Endothelial cell of umbilical vein (primary cell): ENCODE data around the gene CELSR1. TPM values are rescaled to one million over a fixed set of nuclear protein-coding genes. Genes with fewer than 3 reads are reported as not detected.

Experiments
- BruUV-seq: library from RNA; stranded (reverse); fragments of 400-500 nt; replicated peaks from 2 replicates; lab custom pipeline; 2021; lab: Mats Ljungman, UMichigan
- CTCF ChIA-PET: fragments of 300-600, 350-600 bp; sonication (Branson Sonifier 250); formaldehyde crosslinking; loops from one replicate; lab custom pipeline; 2021; ENCODE audit warnings: antibody characterized with exemption, inconsistent platforms; lab: Charles Lee
- POLR2A ChIA-PET: fragments of 300-600, 350-600 bp; sonication (Branson Sonifier 250); formaldehyde crosslinking; loops from one replicate; lab custom pipeline; 2021; ENCODE audit warnings: antibody characterized with exemption, inconsistent platforms; lab: Charles Lee
- DNase-seq: peaks from one replicate; pipeline ENCODE4 v3.0.0-alpha.2; 2011; ENCODE audit warnings: low read depth, low spot score
- FAIRE-seq: peaks from 2 replicates; lab custom pipeline; 2011; peaks lifted over from hg19 to GRCh38; lab: Jason Lieb, UNC
- H2AFZ ChIP-seq: 2 replicates; pipeline ENCODE4 v1.6.0; 2012; ENCODE audit warnings: low read depth, low read length, control low read depth, inconsistent platforms
- H3K27ac ChIP-seq: 2 replicates; pipeline ENCODE4 v1.5.1; 2011; ENCODE audit warnings: low read depth, mild to moderate bottlenecking, control low read depth, low read length, moderate library complexity; ENCODE audit not compliant: insufficient read depth
- H3K27me3 ChIP-seq, 2 experiments: 2 replicates each; pipeline versions ENCODE4 v1.6.0 to v1.6.1; 2011; ENCODE audit warnings: low read length in 2 of 2, mixed read lengths in 1 of 2; ENCODE audit not compliant: control insufficient read depth in 2 of 2, insufficient read depth in 2 of 2
- H3K36me3 ChIP-seq, 2 experiments: 2 replicates in 1 of 2; 3 replicates in 1 of 2; pipeline ENCODE4 v1.5.1; 2011; ENCODE audit warnings: low read length in 2 of 2, mild to moderate bottlenecking in 1 of 2, moderate library complexity in 1 of 2; ENCODE audit not compliant: control insufficient read depth in 2 of 2, insufficient read depth in 2 of 2; ENCODE audit errors: extremely low read depth in 1 of 2
- H3K4me1 ChIP-seq: 3 replicates; pipeline ENCODE4 v1.5.1; 2011; ENCODE audit warnings: mild to moderate bottlenecking, low read length; ENCODE audit not compliant: control insufficient read depth, insufficient read depth; ENCODE audit errors: extremely low read depth
- H3K4me2 ChIP-seq: 2 replicates; pipeline ENCODE4 v1.6.1; 2011; ENCODE audit warnings: low read length, control low read depth, mixed read lengths; ENCODE audit not compliant: insufficient read depth
- H3K4me3 ChIP-seq, 3 experiments: fragments of 200-600 bp in 1 of 3; sonication (generic), shearing (Covaris generic) in 1 of 3; replicated peaks in 1 of 3; 2 replicates each; pipeline ENCODE4 v1.5.1; 2011 to 2016; ENCODE audit warnings: control low read depth in 3 of 3, low read length in 3 of 3, mild to moderate bottlenecking in 2 of 3, inconsistent platforms in 1 of 3, low read depth in 1 of 3, moderate library complexity in 1 of 3; ENCODE audit not compliant: insufficient read depth in 1 of 3
- H3K79me2 ChIP-seq: 2 replicates; pipeline ENCODE4 v1.6.0; 2012; ENCODE audit warnings: low read length, inconsistent platforms; ENCODE audit not compliant: control insufficient read depth, insufficient read depth
- H3K9ac ChIP-seq: replicated peaks from 2 replicates; pipeline ENCODE3; 2011; ENCODE audit warnings: low read length, control low read depth; ENCODE audit not compliant: insufficient read depth; ENCODE audit errors: extremely low read depth
- H3K9me1 ChIP-seq: replicated peaks from 3 replicates; pipeline ENCODE4 v1.6.0; 2011; ENCODE audit warnings: mild to moderate bottlenecking, low read length; ENCODE audit not compliant: control insufficient read depth, insufficient read depth; ENCODE audit errors: extremely low read depth
- H3K9me3 ChIP-seq: replicated peaks from 2 replicates; pipeline ENCODE4 v1.5.1; 2012; ENCODE audit warnings: low read length, inconsistent platforms; ENCODE audit not compliant: control insufficient read depth, insufficient read depth
- H4K20me1 ChIP-seq: replicated peaks from 2 replicates; pipeline ENCODE3; 2011; ENCODE audit warnings: mild to moderate bottlenecking, low read length; ENCODE audit not compliant: control insufficient read depth, insufficient read depth; ENCODE audit errors: extremely low read depth
- EZH2 ChIP-seq: IDR thresholded peaks from 2 replicates; pipeline ENCODE4 v1.6.1; 2012; ENCODE audit warnings: borderline replicate concordance, low read depth, mild to moderate bottlenecking, moderate library complexity, low read length, inconsistent platforms; ENCODE audit not compliant: severe bottlenecking
- FOS ChIP-seq: IDR thresholded peaks from 2 replicates; pipeline ENCODE4 v1.6.1; 2011; ENCODE audit warnings: mild to moderate bottlenecking, low read length, moderate library complexity, borderline replicate concordance; ENCODE audit not compliant: insufficient read depth
- GATA2 ChIP-seq: IDR thresholded peaks from 2 replicates; pipeline ENCODE4 v1.7.0; 2011; ENCODE audit warnings: low read depth, mild to moderate bottlenecking, moderate library complexity, mixed read lengths, low read length; ENCODE audit not compliant: insufficient read length, insufficient read depth
- JUN ChIP-seq: IDR thresholded peaks from 2 replicates; pipeline ENCODE4 v1.6.1; 2011; ENCODE audit warnings: borderline replicate concordance, low read depth; ENCODE audit not compliant: insufficient read length, insufficient read depth
- MYC ChIP-seq: IDR thresholded peaks from one replicate; pipeline ENCODE4 v1.6.1; 2011; ENCODE audit warnings: mild to moderate bottlenecking, low read depth, low read length
- dilution Hi-C: fragments of 300-500 bp; cut with MboI; formaldehyde crosslinking; loops from one replicate; pipeline ENCODE4 v1.15.0; 2019; ENCODE audit warnings: low sequenced_read_pairs; ENCODE audit not compliant: extremely low pct_ligation_motif_present
- intact Hi-C: fragments of 100-400 bp; cut with micrococcal nuclease; formaldehyde crosslinking; loops from one replicate; pipeline ENCODE4 v1.10.0; 2022
- polyA plus RNA-seq, 4 experiments: library from polyadenylated mRNA; depleted of rRNA in 3 of 4; stranded (reverse) in 3 of 4; unstranded in 1 of 4; fragments of >200 nt; gene quantifications; 2 replicates each; pipeline versions ENCODE4 v1.2.1 to v1.2.3, GENCODE V29; 2011 to 2012; ENCODE audit warnings: missing spikeins in 1 of 4
- total RNA-seq: library from RNA; stranded (reverse); gene quantifications from 2 replicates; pipeline ENCODE4 v1.2.3, GENCODE V29; 2021
- TF ChIP-seq, protein P1 (sequence below): IDR thresholded peaks from 2 replicates; pipeline ENCODE4 v1.6.1; 2011; ENCODE audit not compliant: insufficient read depth, insufficient read length
- TF ChIP-seq, protein P2 (sequence below), 2 donors: IDR thresholded peaks; 1 replicate in 1 of 2; 2 replicates in 1 of 2; pipeline ENCODE4 v1.5.1; 2011; ENCODE audit warnings: low read length in 2 of 2, mild to moderate bottlenecking in 2 of 2, moderate library complexity in 2 of 2, control low read depth in 1 of 2, inconsistent platforms in 1 of 2, low read depth in 1 of 2; ENCODE audit not compliant: insufficient read depth in 1 of 2; ENCODE audit errors: extremely low read depth in 1 of 2

CELSR1 gene
- total and polyA plus RNA-seq, 2 donors (not counting 3 experiments of a cell fraction or from before 2014, with no cell fraction given): 3.7 to 5.4 TPM

DNA sequence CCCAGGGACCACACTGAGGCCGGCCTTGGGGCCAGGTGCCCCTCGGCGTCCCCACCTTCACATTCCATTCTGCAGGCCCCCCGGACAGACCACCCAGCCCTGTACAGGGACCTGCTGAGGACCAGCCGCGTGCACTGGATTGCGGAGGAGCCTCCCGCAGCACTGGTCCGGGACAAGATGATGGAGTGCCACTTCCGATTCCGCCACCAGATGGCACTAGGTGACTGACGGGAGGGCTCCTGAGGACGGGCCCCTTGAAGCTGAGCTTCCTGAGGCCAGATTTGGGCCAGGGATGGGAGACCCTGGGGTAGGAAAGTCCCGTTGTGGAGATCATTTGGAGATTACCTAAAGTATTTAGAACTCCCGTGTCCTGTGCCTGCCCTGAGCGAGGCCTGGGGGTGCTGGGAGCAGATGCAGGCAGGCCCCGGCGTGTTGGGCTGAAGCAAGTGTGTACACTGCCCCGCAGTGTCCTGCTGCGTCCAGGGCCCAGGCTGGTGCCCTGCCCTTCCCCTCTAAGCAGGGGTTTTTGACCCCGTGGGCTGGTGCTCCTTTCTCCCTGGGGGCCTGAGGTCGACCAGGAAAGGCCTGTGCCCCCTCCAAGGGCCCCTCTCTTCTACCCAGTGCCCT lies 181.9 kb downstream of the CELSR1 start:
- no TSS peak for BruUV-seq
- no peak overlapping the region for H3K27ac ChIP-seq
- no peak overlapping the region for H3K4me2 ChIP-seq
- no peak overlapping the region for H3K9ac ChIP-seq
- no peaks in the 10 kb centered on the region for H3K9me1 ChIP-seq
- H2AFZ ChIP-seq: no peak overlapping the region
- intact Hi-C loops (loop anchor here (1.0 kb wide), 1 partner anchor 187 kb away; no protein-coding TSS in a partner anchor), dilution Hi-C loops (no loop called here)
- CTCF ChIA-PET: interaction anchor here (1.0 to 6.0 kb wide), 5 partner anchors 10 to 233 kb away, joined by 3 to 43 read pairs (median 4); no protein-coding TSS in a partner anchor
- no peaks in the 10 kb centered on the region for H3K9me3 ChIP-seq
- peak; percentile 42 for DNase-seq
- no peaks in the 10 kb centered on the region for H3K4me1 ChIP-seq
- H3K36me3 ChIP-seq: peaks cover 7 to 38% of the 10 kb centered on the region in 2 experiments
- FAIRE-seq: peak; percentile 67
- POLR2A ChIA-PET: no interaction called here
- H3K4me3 ChIP-seq: no peak overlapping the region
- TF ChIP-seq FOS (no peak), GATA2 (no peak), EZH2 (no peak), JUN (no peak), MYC (no peak)
- TF ChIP-seq, protein P1, sequence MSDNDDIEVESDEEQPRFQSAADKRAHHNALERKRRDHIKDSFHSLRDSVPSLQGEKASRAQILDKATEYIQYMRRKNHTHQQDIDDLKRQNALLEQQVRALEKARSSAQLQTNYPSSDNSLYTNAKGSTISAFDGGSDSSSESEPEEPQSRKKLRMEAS: no peak
- TF ChIP-seq, protein P2, sequence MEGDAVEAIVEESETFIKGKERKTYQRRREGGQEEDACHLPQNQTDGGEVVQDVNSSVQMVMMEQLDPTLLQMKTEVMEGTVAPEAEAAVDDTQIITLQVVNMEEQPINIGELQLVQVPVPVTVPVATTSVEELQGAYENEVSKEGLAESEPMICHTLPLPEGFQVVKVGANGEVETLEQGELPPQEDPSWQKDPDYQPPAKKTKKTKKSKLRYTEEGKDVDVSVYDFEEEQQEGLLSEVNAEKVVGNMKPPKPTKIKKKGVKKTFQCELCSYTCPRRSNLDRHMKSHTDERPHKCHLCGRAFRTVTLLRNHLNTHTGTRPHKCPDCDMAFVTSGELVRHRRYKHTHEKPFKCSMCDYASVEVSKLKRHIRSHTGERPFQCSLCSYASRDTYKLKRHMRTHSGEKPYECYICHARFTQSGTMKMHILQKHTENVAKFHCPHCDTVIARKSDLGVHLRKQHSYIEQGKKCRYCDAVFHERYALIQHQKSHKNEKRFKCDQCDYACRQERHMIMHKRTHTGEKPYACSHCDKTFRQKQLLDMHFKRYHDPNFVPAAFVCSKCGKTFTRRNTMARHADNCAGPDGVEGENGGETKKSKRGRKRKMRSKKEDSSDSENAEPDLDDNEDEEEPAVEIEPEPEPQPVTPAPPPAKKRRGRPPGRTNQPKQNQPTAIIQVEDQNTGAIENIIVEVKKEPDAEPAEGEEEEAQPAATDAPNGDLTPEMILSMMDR (IDR thresholded peaks at IDR 0.05; ENCODE audit: extremely low read depth in 1 of 2, insufficient read depth in 1 of 2, low read depth in 1 of 2, low read length in 2 of 2): peak; percentile 77 to 83
- no peaks in the 10 kb centered on the region for H4K20me1 ChIP-seq
- no peaks in the 10 kb centered on the region for H3K79me2 ChIP-seq
- H3K27me3 ChIP-seq: no peaks in the 10 kb centered on the region
